GM12872 (cell line): ENCODE results near the gene CGREF1.

Source experiments
- TF ChIP-seq, protein P1 (sequence below): IDR thresholded peaks from 3 replicates; pipeline ENCODE4 v1.5.1; 2011; ENCODE audit warnings: low read depth, mild to moderate bottlenecking, low read length, moderate library complexity; ENCODE audit not compliant: insufficient read depth

CGREF1 gene

DNA sequence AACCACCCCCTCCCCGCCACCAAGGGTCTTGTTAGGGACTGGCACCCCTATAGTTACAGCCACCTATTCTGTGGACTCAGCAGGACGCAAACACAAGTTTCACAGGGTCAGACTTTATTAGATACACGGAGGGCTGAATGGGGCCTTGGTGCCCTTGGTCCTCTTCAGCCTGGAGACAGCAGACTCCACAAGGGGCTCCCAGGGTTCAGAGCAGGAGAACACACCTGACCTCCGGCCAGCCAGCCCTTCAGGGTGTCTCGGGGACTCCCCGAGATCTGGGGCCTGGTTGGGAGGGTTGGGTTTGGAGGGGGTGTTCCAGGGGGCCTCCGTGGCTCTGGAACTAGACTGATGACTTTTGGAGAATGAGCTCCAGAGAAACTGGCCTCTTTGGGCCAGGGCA, 17.8 kb upstream of the CGREF1 start:
- TF ChIP-seq, protein P1, sequence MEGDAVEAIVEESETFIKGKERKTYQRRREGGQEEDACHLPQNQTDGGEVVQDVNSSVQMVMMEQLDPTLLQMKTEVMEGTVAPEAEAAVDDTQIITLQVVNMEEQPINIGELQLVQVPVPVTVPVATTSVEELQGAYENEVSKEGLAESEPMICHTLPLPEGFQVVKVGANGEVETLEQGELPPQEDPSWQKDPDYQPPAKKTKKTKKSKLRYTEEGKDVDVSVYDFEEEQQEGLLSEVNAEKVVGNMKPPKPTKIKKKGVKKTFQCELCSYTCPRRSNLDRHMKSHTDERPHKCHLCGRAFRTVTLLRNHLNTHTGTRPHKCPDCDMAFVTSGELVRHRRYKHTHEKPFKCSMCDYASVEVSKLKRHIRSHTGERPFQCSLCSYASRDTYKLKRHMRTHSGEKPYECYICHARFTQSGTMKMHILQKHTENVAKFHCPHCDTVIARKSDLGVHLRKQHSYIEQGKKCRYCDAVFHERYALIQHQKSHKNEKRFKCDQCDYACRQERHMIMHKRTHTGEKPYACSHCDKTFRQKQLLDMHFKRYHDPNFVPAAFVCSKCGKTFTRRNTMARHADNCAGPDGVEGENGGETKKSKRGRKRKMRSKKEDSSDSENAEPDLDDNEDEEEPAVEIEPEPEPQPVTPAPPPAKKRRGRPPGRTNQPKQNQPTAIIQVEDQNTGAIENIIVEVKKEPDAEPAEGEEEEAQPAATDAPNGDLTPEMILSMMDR: no peak

DNA sequence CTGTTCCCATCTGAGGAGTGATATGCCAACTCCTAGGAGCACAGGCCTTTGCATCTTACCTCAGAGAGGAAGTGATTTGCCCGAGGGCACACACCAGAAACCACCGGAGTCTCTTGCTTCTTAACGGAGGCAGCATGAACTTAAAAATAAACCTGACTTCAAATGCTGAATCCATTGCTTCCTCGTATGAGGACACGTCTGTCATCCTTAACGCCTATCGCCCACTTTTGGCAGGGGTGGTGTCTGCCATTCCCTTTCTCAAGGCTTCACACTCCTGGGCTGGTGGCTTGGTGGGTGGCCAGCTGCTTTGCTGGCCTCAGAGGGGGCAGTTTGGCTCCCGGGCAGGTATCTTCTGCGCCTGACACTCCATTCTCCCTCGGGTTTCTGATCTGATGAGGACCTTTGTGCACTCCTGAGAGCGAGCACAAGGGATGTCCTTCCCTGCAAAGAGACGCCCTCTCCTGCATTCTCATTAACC, 16.6 kb upstream of the CGREF1 start:
- TF ChIP-seq, protein P1: no peak

DNA sequence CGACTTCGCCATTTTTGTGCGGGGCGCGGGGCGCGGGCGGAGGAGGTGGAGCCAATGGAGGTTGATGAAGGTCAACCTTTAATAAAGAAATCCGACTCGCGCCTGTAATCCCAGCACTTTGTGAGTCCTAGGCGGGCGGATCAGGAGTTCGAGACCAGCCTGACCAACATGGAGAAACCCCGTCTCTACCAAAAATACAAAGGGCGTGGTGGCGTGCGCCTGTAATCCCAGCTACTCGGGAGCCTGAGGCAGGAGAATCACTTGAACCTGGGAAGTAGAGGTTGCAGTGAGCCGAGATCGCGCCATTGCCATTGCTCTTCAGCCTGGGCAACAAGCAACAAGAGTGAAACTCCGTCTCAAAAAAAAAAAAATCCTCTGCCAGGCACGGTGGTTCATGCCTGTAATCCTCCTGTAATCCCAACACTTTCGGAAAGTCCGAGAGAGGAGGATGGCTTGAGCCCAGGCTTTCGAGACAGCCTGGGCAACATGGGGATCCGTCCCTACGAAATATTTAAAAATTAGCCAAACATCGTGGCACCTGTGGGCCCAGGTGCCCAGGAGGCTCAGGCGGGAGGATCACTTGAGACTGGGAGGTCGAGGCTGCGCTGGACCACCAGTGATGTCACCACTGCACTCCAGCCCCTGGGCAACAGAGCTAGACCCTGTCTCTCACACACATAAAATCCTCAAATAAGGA, 16.0 kb upstream of the CGREF1 start:
- TF ChIP-seq, protein P1: no peak

DNA sequence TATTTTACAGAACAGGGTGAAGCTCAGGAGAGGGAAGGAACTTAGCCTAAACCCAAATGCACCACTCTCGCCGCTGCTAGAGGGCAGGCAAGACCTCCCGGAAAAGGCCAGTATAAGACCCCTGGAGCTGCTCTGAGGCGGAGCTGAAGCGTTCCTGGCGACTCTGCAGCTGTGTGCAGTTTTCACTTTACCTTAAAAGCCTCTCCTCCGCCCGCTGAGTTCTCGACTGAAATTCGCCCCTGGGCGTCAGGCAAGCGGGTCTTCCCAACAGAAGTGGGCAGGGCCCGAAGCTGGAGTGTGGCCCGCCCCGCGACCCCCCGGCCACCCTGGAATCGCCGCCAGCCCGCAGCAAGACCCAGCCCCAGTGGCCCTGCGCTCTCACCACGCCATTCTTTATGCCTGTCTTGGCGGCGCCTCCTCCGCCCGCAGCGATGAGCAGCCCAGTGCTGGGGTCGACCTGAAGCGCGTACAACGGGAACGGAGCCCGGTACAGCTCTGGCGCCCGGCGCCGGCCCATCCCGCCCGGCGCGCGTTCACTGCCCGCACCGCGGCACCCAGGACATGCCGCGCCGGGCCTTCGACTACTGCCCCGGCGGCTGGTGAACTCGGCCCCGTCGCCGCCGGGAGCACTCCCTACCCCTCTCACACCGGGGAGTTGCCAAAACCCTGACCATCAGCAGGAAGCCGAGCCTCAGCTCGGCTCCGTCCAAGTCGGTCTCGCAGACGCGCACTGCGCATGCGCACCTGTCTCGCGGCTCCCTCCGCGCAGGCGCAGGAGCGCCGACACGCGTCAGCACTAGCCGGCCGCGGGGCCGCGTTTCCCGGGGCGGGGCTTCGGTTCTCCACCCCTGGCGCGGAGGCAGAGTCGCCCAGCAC, 15.2 kb upstream of the CGREF1 start, which contains the start of gene PREB:
PREB (minus strand) TSS at position 732 of the 876 bp plus-strand sequence; CDS start at position 517, 215 bp downstream.
- TF ChIP-seq, protein P1: peak; percentile 49; the same call in 2 of the 3 replicates

DNA sequence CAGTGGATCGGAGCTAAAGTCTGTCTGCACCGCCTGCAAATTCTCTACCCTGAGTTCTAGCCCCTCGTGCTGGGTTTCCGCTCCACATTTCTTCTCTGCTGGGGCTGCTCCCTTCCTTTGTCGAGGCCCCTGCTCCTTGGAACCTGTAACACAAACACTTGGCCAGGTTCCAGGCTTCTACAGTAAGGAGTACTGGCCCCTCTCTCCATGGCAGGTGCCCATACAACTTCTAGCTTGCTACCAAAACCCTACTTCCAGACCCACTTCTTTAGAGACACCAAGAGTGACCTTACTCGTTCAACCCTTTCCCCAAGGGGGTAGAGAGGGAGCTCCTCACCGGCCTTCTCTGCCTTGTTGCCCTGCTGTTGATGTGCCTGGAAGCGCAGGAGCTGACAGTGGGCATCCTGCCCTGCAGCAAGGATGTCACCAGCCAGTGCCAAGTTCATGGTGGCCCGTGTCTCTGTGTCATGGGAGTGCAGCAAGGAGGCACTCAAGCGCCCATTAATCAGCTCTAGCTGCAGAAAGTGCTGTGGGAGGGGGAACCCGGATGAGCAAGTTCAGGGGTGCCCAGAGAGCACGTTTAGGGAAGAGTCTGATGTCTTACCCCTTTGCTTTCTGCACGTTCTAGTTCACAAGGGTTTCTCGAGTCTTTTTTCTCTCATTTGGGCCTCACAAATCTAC, 14.4 kb upstream of the CGREF1 start:
- TF ChIP-seq, protein P1: no peak

DNA sequence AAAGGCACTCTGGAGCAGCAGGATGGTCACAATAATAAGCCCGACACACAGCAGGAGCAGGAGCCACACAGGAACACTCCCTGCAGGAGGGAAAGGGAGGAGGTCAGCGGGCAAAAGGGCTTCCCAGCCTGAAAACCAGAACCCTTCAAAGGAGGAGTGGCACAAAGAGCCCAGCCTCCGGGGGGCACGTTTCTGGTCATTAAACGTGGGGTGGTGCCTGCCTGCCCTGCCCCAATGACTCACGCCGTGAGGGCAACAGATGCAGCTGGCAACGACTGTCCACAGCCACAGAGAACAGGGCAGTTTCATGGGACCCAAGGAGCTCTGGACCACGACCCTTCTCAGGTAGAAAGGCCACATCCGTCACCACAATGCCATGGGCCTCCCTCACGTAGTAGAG, 12.5 kb upstream of the CGREF1 start:
- TF ChIP-seq, protein P1: no peak

DNA sequence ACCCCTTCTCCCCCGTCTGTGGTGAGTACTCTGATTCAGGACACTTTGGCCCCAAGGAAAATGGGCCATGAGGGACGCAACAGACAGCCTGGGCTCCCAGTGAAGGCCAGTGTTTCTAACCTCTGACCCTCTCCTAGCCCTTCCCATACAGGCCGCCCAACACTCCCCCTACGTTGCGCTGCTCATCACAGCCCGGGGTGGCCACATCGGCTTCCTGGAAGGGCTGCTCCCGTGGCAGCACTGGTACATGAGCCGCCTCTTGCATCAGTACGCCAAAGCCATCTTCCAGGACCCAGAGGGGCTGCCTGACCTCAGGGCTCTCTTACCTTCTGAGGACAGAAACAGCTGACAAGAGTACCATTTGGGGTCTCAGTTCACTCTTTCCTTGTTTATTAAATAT, 11.5 kb upstream of the CGREF1 start:
- TF ChIP-seq, protein P1: no peak
